Mucosa of descending colon (tissue), 3 donors: ENCODE measurements around the gene LYPD6B. TPM values are rescaled to one million over a fixed set of nuclear protein-coding genes. Genes with fewer than 3 reads are reported as not detected.

Experiments
- ATAC-seq: fragments of 200-7000 bp; cut with Tn5 transposase; one replicate; pipeline ENCODE4 v1.9.1; 2020; ENCODE audit warnings: mild to moderate bottlenecking, moderate library complexity
- DNase-seq, 3 donors: peaks; one replicate each; pipeline ENCODE4 v3.0.0-alpha.2; 2020
- H3K36me3 ChIP-seq: fragments of 200-600 bp; one replicate; pipeline ENCODE4 v1.8.0; 2021; ENCODE audit warnings: low read depth, mild to moderate bottlenecking
- H3K4me1 ChIP-seq: fragments of 200-600 bp; one replicate; pipeline ENCODE4 v1.8.0; 2021; ENCODE audit warnings: low read depth, mild to moderate bottlenecking
- H3K4me3 ChIP-seq: fragments of 200-600 bp; one replicate; pipeline ENCODE4 v1.8.0; 2021; ENCODE audit warnings: mild to moderate bottlenecking
- H3K9me3 ChIP-seq: fragments of 200-600 bp; one replicate; pipeline ENCODE4 v1.8.0; 2021; ENCODE audit warnings: mild to moderate bottlenecking
- CTCF ChIP-seq: fragments of 200-600 bp; IDR thresholded peaks from one replicate; pipeline ENCODE4 v1.8.0; 2022; ENCODE audit warnings: antibody characterized with exemption, mild to moderate bottlenecking
- intact Hi-C, 2 donors: fragments of 100-400 bp; cut with DNase I in 1 of 2; cut with micrococcal nuclease in 1 of 2; formaldehyde crosslinking; loops; one replicate each; pipeline versions ENCODE4 v1.11.0 to v1.11.1; 2022; cut with DNase I, micrococcal nuclease
- total RNA-seq, 3 donors: library from RNA; stranded (reverse); fragmentation: NEBNext Ultra II Directional in 2 of 3; extraction: Animal tissue kit (Norgen Biotek cat#: 25700) in 2 of 3; gene quantifications; one replicate each; pipeline versions ENCODE4 v1.2.1 to v1.2.4, GENCODE V29; 2021 to 2023
- donor health status: DM: no; HTN: no; CAD: no; lungs with moderate emphysema.
- donor health status: DM: no; HTN: no; CAD: no.
- donor health status: DM: no; HTN: yes; CAD: no.

The LYPD6B gene
- total RNA-seq, 3 donors from 2014 or later: 0.28 to 1.7 (median 1.1) TPM

GRCh38 chr2:149155988-149156387 is 117.5 kb downstream of the LYPD6B start:
- no peaks in the 10 kb centered on the region for H3K9me3 ChIP-seq
- DNase-seq: no peak
- H3K4me3 ChIP-seq: no peak overlapping the region
- ATAC-seq: no peak
- TF ChIP-seq CTCF: no peak
- H3K4me1 ChIP-seq: no peaks in the 10 kb centered on the region
- H3K36me3 ChIP-seq: no peaks in the 10 kb centered on the region
- intact Hi-C loops: no loop called here

- no peak for ATAC-seq
- intact Hi-C loops: no loop called here
- H3K4me1 ChIP-seq: no peaks in the 10 kb centered on the region
These were observed 118.7 kb downstream of the LYPD6B start for GRCh38 chr2:149156971-149157740.

DNA sequence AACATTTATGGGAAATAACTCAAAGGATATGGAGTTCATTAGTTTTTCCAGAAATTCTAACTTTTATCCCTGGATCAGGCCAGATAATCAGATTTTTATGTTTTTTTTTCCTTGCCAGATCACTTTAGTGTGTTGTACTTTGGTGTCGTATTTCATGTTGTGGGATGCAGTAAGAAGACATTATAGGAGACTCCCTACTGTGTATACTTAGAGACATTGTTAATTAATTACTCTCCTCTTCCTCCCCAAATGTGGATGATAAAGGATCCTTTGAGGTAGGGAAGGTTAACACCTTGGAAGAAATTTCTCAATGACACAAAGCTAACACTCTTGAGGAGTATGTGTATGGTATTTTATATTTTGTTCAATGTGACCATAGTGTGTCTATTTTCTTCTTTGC is 120.5 kb downstream of the LYPD6B start:
- no peaks in the 10 kb centered on the region for H3K4me1 ChIP-seq

More at GRCh38 chr2:149156971-149157740, 118.7 kb downstream of the LYPD6B start:
- no peak for DNase-seq
- no peaks in the 10 kb centered on the region for H3K9me3 ChIP-seq
- H3K36me3 ChIP-seq: no peaks in the 10 kb centered on the region
- TF ChIP-seq CTCF: no peak
- H3K4me3 ChIP-seq: no peak overlapping the region

DNA sequence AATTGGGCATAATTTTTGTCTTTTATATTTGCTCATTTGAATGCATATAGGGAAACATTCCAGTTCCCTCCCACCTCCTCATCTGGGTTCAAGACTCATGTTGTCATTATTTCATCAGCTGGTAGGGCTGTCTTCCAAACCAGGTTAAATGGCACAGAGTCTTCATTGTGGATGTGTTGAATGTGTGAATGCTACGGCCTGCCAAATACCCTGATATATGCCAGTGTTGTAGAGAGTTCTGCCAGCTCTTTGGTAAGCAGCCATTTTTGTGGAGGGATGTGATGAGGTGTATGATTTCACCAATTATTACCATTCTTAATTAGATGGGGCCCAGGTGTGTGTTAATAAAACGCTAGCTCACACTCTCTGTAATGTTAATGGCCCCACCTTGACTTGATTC is 121.7 kb downstream of the LYPD6B start:
- Histone ChIP-seq H3K4me3 (no peak overlapping the region), H3K4me1 (no peaks in the 10 kb centered on the region), H3K36me3 (no peaks in the 10 kb centered on the region), H3K9me3 (no peaks in the 10 kb centered on the region)
- ATAC-seq (no peak), DNase-seq (no peak)
- TF ChIP-seq CTCF: no peak
- intact Hi-C loops: no loop called here

More for the DNA sequence above, 120.5 kb downstream of the LYPD6B start:
- DNase-seq (no peak), ATAC-seq (no peak)
- Histone ChIP-seq H3K36me3 (no peaks in the 10 kb centered on the region), H3K9me3 (no peaks in the 10 kb centered on the region), H3K4me3 (no peak overlapping the region)
- no peak for TF ChIP-seq CTCF
- intact Hi-C loops: no loop called here

- no peak for DNase-seq
- intact Hi-C loops: no loop called here
These were observed 122.3 kb downstream of the LYPD6B start for GRCh38 chr2:149160701-149161217.

More at GRCh38 chr2:149160701-149161217, 122.3 kb downstream of the LYPD6B start:
- Histone ChIP-seq H3K4me1 (no peaks in the 10 kb centered on the region), H3K36me3 (no peaks in the 10 kb centered on the region), H3K9me3 (no peaks in the 10 kb centered on the region), H3K4me3 (no peak overlapping the region)
- no peak for ATAC-seq
- TF ChIP-seq CTCF: no peak
